Fibroblast of lung (primary cell): ENCODE results near the gene ZNF780B. TPM values are rescaled to one million over a fixed set of nuclear protein-coding genes. Genes with fewer than 3 reads are reported as not detected.
A peak's percentile ranks its signal among the peaks of the same experiment; 100 is the strongest.

Experiments
- DNase-seq, 2 donors: peaks; one replicate each; pipeline versions ENCODE4 v3.0.0 to v3.0.0-alpha.2; 2010; ENCODE audit warnings: low read depth in 2 of 2
- H2AFZ ChIP-seq: 2 replicates; pipeline ENCODE4 v1.5.1; 2012; ENCODE audit warnings: low read length, control low read depth, inconsistent platforms
- H3K27ac ChIP-seq: 2 replicates; pipeline ENCODE4 v1.5.1; 2011; ENCODE audit warnings: low read length, control low read depth; ENCODE audit not compliant: insufficient read depth
- H3K27me3 ChIP-seq: 2 replicates; pipeline ENCODE4 v1.5.1; 2011; ENCODE audit warnings: mild to moderate bottlenecking, low read length; ENCODE audit not compliant: control insufficient read depth, insufficient read depth
- H3K36me3 ChIP-seq: 2 replicates; pipeline ENCODE4 v1.5.1; 2011; ENCODE audit warnings: low read length; ENCODE audit not compliant: control insufficient read depth, insufficient read depth
- H3K4me1 ChIP-seq: 2 replicates; pipeline ENCODE4 v1.5.1; 2011; ENCODE audit warnings: low read length; ENCODE audit not compliant: control insufficient read depth, insufficient read depth; ENCODE audit errors: extremely low read depth
- H3K4me2 ChIP-seq: 2 replicates; pipeline ENCODE4 v1.5.1; 2011; ENCODE audit warnings: low read length, control low read depth; ENCODE audit not compliant: insufficient read depth; ENCODE audit errors: extremely low read depth
- H3K4me3 ChIP-seq, 4 experiments: fragments of 200-600 bp in 1 of 4; sonication (generic) in 1 of 4; replicated peaks in 1 of 4; 2 replicates each; pipeline ENCODE4 v1.5.1; 2011 to 2016; ENCODE audit warnings: low read length in 4 of 4, low read depth in 3 of 4, mild to moderate bottlenecking in 3 of 4, control low read depth in 2 of 4, inconsistent platforms in 1 of 4, mixed read lengths in 1 of 4; ENCODE audit not compliant: insufficient read depth in 1 of 4; ENCODE audit errors: control extremely low read depth in 1 of 4
- H3K79me2 ChIP-seq: 2 replicates; pipeline ENCODE4 v1.5.1; 2012; ENCODE audit warnings: mild to moderate bottlenecking, low read length, inconsistent platforms; ENCODE audit not compliant: control insufficient read depth, insufficient read depth
- H3K9ac ChIP-seq: 2 replicates; pipeline ENCODE4 v1.5.1; 2011; ENCODE audit warnings: mild to moderate bottlenecking, low read length, control low read depth; ENCODE audit not compliant: insufficient read depth
- H3K9me3 ChIP-seq: 2 replicates; pipeline ENCODE4 v1.5.1; 2012; ENCODE audit warnings: low read depth, low read length; ENCODE audit not compliant: control insufficient read depth, insufficient read depth
- H4K20me1 ChIP-seq: 2 replicates; pipeline ENCODE4 v1.5.1; 2011; ENCODE audit warnings: low read length; ENCODE audit not compliant: control insufficient read depth, insufficient read depth; ENCODE audit errors: extremely low read depth
- EZH2 ChIP-seq: IDR thresholded peaks from 2 replicates; pipeline ENCODE4 v1.5.1; 2012; ENCODE audit warnings: low read length, control low read depth, mild to moderate bottlenecking; ENCODE audit errors: missing control alignments
- polyA plus RNA-seq, 2 donors: library from polyadenylated mRNA; depleted of rRNA in 1 of 2; stranded (reverse) in 1 of 2; unstranded in 1 of 2; fragments of >200 nt; gene quantifications; 2 replicates each; pipeline ENCODE4 v1.2.1, GENCODE V29; 2011 to 2012; ENCODE audit warnings: missing spikeins in 1 of 2
- total RNA-seq: library from RNA; depleted of rRNA; stranded (reverse); fragments of >200 nt; gene quantifications from 2 replicates; pipeline ENCODE4 v1.2.1, GENCODE V29; 2014
- TF ChIP-seq, protein P1 (sequence below), 2 donors: IDR thresholded peaks in 1 of 2; conservative IDR thresholded peaks in 1 of 2; 1 replicate in 1 of 2; 2 replicates in 1 of 2; pipeline ENCODE4 v1.5.1; 2011 to 2012; ENCODE audit warnings: low read length in 2 of 2, control low read depth in 1 of 2, inconsistent platforms in 1 of 2, low read depth in 1 of 2, mild to moderate bottlenecking in 1 of 2

ZNF780B gene
- total and polyA plus RNA-seq, 2 donors (not counting 1 experiment from before 2014, with no cell fraction given), result 8.9 to 20.8 TPM

DNA sequence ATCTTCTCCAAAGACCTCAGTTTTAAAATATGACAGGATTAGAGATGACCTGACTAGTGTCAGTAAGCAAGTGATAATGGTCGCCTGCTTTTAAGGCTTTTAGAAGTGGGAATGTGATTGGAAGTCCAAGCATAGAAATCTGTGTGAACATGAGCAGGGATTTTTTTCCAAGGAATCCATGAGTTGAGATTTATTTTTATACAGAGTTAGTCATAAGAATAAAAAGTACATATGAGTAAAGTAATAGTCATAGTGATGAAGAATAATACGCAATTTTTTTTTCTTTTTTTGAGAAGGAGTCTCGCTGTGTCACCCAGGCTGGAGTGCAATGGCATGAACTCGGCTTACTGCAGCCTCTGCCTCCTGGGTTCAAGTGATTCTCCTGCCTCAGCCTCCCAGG lies 57.5 kb downstream of the ZNF780B start:
- Histone ChIP-seq H3K4me3 (no peak overlapping the region), H3K4me1 (no peaks in the 10 kb centered on the region), H3K27me3 (no peaks in the 10 kb centered on the region), H3K79me2 (peaks cover 2% of the 10 kb centered on the region), H2AFZ (no peak overlapping the region), H3K27ac (peak overlapping the region; percentile 1), H3K9ac (no peak overlapping the region), H3K36me3 (no peaks in the 10 kb centered on the region), H4K20me1 (no peaks in the 10 kb centered on the region), H3K9me3 (no peaks in the 10 kb centered on the region), H3K4me2 (no peak overlapping the region)
- TF ChIP-seq, protein P1, sequence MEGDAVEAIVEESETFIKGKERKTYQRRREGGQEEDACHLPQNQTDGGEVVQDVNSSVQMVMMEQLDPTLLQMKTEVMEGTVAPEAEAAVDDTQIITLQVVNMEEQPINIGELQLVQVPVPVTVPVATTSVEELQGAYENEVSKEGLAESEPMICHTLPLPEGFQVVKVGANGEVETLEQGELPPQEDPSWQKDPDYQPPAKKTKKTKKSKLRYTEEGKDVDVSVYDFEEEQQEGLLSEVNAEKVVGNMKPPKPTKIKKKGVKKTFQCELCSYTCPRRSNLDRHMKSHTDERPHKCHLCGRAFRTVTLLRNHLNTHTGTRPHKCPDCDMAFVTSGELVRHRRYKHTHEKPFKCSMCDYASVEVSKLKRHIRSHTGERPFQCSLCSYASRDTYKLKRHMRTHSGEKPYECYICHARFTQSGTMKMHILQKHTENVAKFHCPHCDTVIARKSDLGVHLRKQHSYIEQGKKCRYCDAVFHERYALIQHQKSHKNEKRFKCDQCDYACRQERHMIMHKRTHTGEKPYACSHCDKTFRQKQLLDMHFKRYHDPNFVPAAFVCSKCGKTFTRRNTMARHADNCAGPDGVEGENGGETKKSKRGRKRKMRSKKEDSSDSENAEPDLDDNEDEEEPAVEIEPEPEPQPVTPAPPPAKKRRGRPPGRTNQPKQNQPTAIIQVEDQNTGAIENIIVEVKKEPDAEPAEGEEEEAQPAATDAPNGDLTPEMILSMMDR (conservative IDR thresholded peaks at IDR 0.05 in 1 of 2, IDR thresholded peaks at IDR 0.05 in 1 of 2; ENCODE audit: low read depth in 1 of 2, low read length in 2 of 2), result no peak
- no peak for TF ChIP-seq EZH2
- peak; percentile 38 to 46 for DNase-seq

DNA sequence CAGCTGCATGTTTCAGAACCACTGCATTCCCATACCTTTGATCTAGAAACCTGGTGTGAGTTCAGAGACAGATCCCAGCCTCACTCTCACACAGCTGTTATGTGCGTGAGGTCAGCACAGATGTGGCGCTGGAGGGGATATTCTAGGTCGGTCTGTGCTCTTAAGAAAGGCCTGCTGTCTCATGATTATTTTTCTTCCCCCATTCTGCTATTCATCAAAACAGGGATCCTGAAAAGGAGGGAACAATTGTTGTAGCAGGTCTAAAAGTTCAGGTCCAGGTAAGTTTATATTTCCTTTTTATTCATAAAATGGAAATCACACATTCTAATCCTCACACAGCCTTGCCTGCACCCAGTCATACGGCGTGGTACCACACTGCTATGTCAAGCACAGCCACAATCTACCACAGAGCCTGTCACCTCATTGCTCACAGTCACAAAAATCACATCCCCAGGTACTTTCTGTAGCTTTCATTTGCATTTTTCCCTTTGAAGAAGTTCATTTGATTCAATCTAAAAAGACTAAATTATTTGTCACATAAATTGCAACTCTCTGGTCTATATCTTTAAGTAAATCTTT lies 58.3 kb downstream of the ZNF780B start:
- TF ChIP-seq EZH2, result no peak
- TF ChIP-seq, protein P1 (conservative IDR thresholded peaks at IDR 0.05 in 1 of 2, IDR thresholded peaks at IDR 0.05 in 1 of 2; ENCODE audit: low read depth in 1 of 2, low read length in 2 of 2), result no peak
- Histone ChIP-seq H3K79me2 (peaks cover 2% of the 10 kb centered on the region), H3K4me1 (no peaks in the 10 kb centered on the region), H3K36me3 (no peaks in the 10 kb centered on the region), H3K27me3 (no peaks in the 10 kb centered on the region), H3K27ac (peak overlapping the region; percentile 95), H3K4me2 (peak overlapping the region; percentile 98), H3K9ac (no peak overlapping the region), H2AFZ (peak overlapping the region; percentile 97), H3K9me3 (no peaks in the 10 kb centered on the region), H3K4me3 (peak overlapping the region; percentile 86 to 95 (median 91)), H4K20me1 (no peaks in the 10 kb centered on the region)
- peak; percentile 16 to 63 for DNase-seq

DNA sequence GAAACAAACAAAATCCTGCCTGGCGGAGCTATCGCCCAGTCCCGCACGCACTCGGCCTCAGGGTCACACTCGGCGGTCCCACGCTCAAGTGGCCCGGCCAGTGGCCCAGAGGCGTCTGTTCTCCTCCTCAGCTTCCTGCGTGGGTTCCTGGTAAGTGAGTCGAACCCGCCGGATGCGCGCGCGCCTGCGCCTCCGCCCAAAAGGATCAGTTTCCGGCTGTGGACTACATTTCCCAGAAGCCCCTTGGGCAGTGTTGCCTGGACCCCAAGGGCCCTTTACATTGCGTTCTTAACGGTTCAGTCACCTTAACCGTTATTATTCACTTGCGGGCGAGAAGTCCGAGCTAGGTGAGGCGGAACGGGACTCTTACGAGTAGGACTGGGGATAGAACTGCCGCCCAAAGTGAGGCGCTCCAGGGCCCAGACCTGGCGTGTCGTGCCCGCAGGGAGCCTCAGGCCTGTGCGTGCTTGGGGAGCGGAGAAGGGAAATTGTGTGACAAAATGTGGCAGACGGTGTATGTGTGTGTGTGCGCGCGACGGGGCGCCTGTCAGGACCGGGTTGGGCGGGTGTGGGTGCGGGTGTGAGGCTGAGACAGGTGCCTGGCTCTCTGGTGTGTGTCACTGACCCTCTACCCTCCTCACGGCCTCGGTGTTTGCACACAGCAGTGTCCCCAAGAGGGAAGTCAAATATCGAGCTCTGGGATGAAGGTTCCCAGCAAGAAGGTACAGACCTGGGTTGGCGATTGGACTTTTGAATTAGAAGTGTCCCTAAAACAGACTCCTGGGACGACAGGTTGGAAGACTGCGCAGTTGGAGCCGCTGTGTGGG lies 59.0 kb downstream of the ZNF780B start, which contains the start of gene ZNF546:
Gene ZNF546 (plus strand): TSS at position 250 of the 827 bp plus-strand sequence. CDS start 1,267 bp downstream, outside the sequence.
- peak within 1 kb of the TSS; percentile 98 for H3K4me2 ChIP-seq
- peak within 1 kb of the TSS; percentile 86 to 95 (median 91) for H3K4me3 ChIP-seq
- no peaks in the 10 kb centered on the region for H3K36me3 ChIP-seq
- H2AFZ ChIP-seq, result peak within 1 kb of the TSS; percentile 97
- H3K9me3 ChIP-seq, result no peaks in the 10 kb centered on the region
- H3K27ac ChIP-seq, result peak within 1 kb of the TSS; percentile 95
- no peaks in the 10 kb centered on the region for H4K20me1 ChIP-seq
- peak; percentile 91 to 92 for DNase-seq
- peak within 1 kb of the TSS; percentile 86 for H3K9ac ChIP-seq
- H3K4me1 ChIP-seq, result no peaks in the 10 kb centered on the region
- H3K27me3 ChIP-seq, result no peaks in the 10 kb centered on the region
- peaks cover 2% of the 10 kb centered on the region for H3K79me2 ChIP-seq
- no peak for TF ChIP-seq EZH2
- TF ChIP-seq, protein P1 (conservative IDR thresholded peaks at IDR 0.05 in 1 of 2, IDR thresholded peaks at IDR 0.05 in 1 of 2; ENCODE audit: low read depth in 1 of 2, low read length in 2 of 2), result no peak
